Neural cell (in vitro differentiated cells): ENCODE measurements around the gene SPATA3. TPM values are rescaled to one million over a fixed set of nuclear protein-coding genes. Genes with fewer than 3 reads are reported as not detected.
"Not testable (repeated sequence)": the region's sequence is repeated elsewhere in the genome, so short reads cannot be mapped to it uniquely, and the experiment has no call there.

ENCODE experiments used
- H2AFZ ChIP-seq: fragments of 200-600, 300-800 bp; sonication (generic), shearing (Covaris generic); 2 replicates; pipeline ENCODE4 v1.6.0; 2014; ENCODE audit warnings: low read depth, mild to moderate bottlenecking, antibody characterized with exemption, low read length, moderate library complexity
- H3F3A ChIP-seq: fragments of 200-600 bp; shearing (Covaris generic); 2 replicates; pipeline ENCODE4 v1.6.1; 2016; ENCODE audit warnings: mild to moderate bottlenecking, moderate library complexity, mixed read lengths, antibody characterized with exemption, low read length; ENCODE audit not compliant: insufficient read depth, poor library complexity, severe bottlenecking
- H3K27ac ChIP-seq: fragments of 200-600, 300-800 bp; sonication (generic), shearing (Covaris generic); 2 replicates; pipeline ENCODE4 v1.5.1; 2014; ENCODE audit warnings: mild to moderate bottlenecking, low read length, moderate library complexity
- H3K27me3 ChIP-seq: fragments of 300-800, 200-600 bp; sonication (generic), shearing (Covaris generic); 2 replicates; pipeline ENCODE4 v1.6.0; 2014; ENCODE audit warnings: mild to moderate bottlenecking, low read depth, low read length, moderate library complexity; ENCODE audit not compliant: insufficient read depth
- H3K36me3 ChIP-seq: fragments of 300-800, 200-600 bp; sonication (generic), shearing (Covaris generic); 2 replicates; pipeline ENCODE4 v1.5.1; 2014; ENCODE audit warnings: mild to moderate bottlenecking, antibody characterized with exemption, low read length, moderate library complexity; ENCODE audit not compliant: insufficient read depth
- H3K4me2 ChIP-seq: fragments of 300-800, 200-600 bp; sonication (generic), shearing (Covaris generic); 2 replicates; pipeline ENCODE4 v1.6.0; 2014; ENCODE audit warnings: mild to moderate bottlenecking, low read length
- H3K4me3 ChIP-seq: fragments of 300-800, 200-600 bp; sonication (generic), shearing (Covaris generic); 2 replicates; pipeline ENCODE4 v1.5.1; 2014; ENCODE audit warnings: mild to moderate bottlenecking, low read length, moderate library complexity
- H3K79me2 ChIP-seq: fragments of 200-600 bp; shearing (Covaris generic); replicated peaks from 2 replicates; pipeline ENCODE4 v1.6.0; 2014; ENCODE audit warnings: mild to moderate bottlenecking, low read length, moderate library complexity; ENCODE audit not compliant: insufficient read depth
- H3K9ac ChIP-seq: fragments of 300-800, 200-600 bp; sonication (generic), shearing (Covaris generic); 2 replicates; pipeline ENCODE4 v1.6.1; 2016; ENCODE audit warnings: mild to moderate bottlenecking, low read length, mixed read lengths
- H3K9me2 ChIP-seq: fragments of 200-600 bp; shearing (Covaris generic); 2 replicates; pipeline ENCODE4 v1.6.1; 2016; ENCODE audit warnings: mild to moderate bottlenecking, low read length, mixed read lengths; ENCODE audit not compliant: insufficient read depth
- H3K9me3 ChIP-seq: fragments of 200-600, 300-800 bp; sonication (generic), shearing (Covaris generic); 2 replicates; pipeline ENCODE4 v1.6.1; 2016; ENCODE audit warnings: mild to moderate bottlenecking, mixed run types, low read length, moderate library complexity, mixed read lengths
- H4K20me1 ChIP-seq: fragments of 200-600 bp; shearing (Covaris generic); 2 replicates; pipeline ENCODE4 v1.6.1; 2016; ENCODE audit warnings: mild to moderate bottlenecking, mixed run types; ENCODE audit not compliant: insufficient read depth
- EP300 ChIP-seq: fragments of 450-650 bp; conservative IDR thresholded peaks from 2 replicates; pipeline ENCODE4 v1.6.1; 2014; ENCODE audit warnings: antibody characterized with exemption, mild to moderate bottlenecking, moderate library complexity; ENCODE audit not compliant: poor library complexity, severe bottlenecking
- EZH2 ChIP-seq: fragments of 200-600, 300-800 bp; shearing (Covaris generic), sonication (generic); IDR thresholded peaks from 2 replicates; pipeline ENCODE4 v1.6.1; 2014; ENCODE audit warnings: antibody characterized with exemption, low read length, borderline replicate concordance, mild to moderate bottlenecking; ENCODE audit not compliant: insufficient read depth, poor library complexity, severe bottlenecking
- MXI1 ChIP-seq: fragments of 450-650 bp; conservative IDR thresholded peaks from 2 replicates; pipeline ENCODE4 v1.6.1; 2014; ENCODE audit warnings: antibody characterized with exemption, mild to moderate bottlenecking; ENCODE audit not compliant: poor library complexity, severe bottlenecking
- POLR2AphosphoS5 ChIP-seq: IDR thresholded peaks from 2 replicates; pipeline ENCODE4 v1.6.1; 2012
- RAD21 ChIP-seq: fragments of 450-650 bp; conservative IDR thresholded peaks from 2 replicates; pipeline ENCODE4 v1.6.1; 2014; ENCODE audit warnings: antibody characterized with exemption, mild to moderate bottlenecking, moderate library complexity
- SMC3 ChIP-seq: fragments of 450-650 bp; conservative IDR thresholded peaks from 2 replicates; pipeline ENCODE4 v1.6.1; 2014; ENCODE audit warnings: antibody characterized with exemption, mild to moderate bottlenecking, moderate library complexity; ENCODE audit not compliant: poor library complexity
- TAF1 ChIP-seq: IDR thresholded peaks from 2 replicates; pipeline ENCODE4 v1.6.1; 2012; ENCODE audit warnings: low read depth
- polyA plus RNA-seq: library from polyadenylated mRNA; depleted of rRNA; stranded (reverse); fragments of >200 nt; gene quantifications from 2 replicates; pipeline ENCODE4 v1.2.3, GENCODE V29; 2014
- TF ChIP-seq, protein P1 (sequence below): IDR thresholded peaks from 2 replicates; pipeline ENCODE4 v1.6.1; 2012; ENCODE audit warnings: borderline replicate concordance
- TF ChIP-seq, protein P2 (sequence below): fragments of 450-650 bp; IDR thresholded peaks from 2 replicates; pipeline ENCODE4 v1.5.1; 2014; ENCODE audit warnings: antibody characterized with exemption, mild to moderate bottlenecking, moderate library complexity; ENCODE audit not compliant: poor library complexity, severe bottlenecking

Gene SPATA3
- polyA plus RNA-seq, 1 donor from 2014 or later: not detected

DNA sequence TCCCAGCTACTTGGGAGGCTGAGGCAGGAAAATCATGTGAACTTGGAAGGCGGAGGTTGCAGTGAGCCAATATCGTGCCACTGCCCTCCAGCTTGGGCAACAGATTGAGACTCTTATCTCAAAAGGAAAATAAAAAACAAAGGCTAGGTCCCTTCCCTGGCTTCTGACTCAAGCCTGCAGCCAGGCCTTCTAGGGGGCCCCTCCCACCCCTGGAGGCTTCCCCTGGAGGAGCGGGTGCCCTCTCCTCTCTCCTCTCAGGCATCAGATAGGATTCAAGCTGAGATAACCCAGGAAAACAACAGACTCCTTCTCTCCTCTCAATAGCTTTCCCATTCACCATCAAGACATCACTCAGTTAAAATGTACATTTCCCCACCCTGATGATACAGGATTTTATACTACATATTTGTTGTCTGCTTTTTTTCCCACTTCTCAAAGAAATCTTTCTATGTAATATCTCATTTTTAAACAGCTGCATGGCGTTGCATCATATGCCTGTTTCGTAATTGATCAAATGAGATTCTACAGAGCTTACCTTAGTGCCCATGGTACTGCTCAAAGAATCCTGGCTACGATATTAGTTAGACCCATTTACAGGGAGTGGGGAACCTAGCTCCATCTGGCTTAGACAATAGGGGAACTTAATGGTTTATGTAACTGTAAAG lies 20.8 kb downstream of the SPATA3 start:
- Histone ChIP-seq H3K4me2 (no peak overlapping the region), H2AFZ (no peak overlapping the region), H3K9me3 (no peaks in the 10 kb centered on the region), H3K4me3 (no peak overlapping the region), H3K27ac (no peak overlapping the region), H3K9me2 (no peaks in the 10 kb centered on the region), H4K20me1 (no peaks in the 10 kb centered on the region), H3K79me2 (no peaks in the 10 kb centered on the region), H3K36me3 (no peaks in the 10 kb centered on the region), H3K27me3 (no peaks in the 10 kb centered on the region), H3K9ac (no peak overlapping the region), H3F3A (no peaks in the 10 kb centered on the region)
- TF ChIP-seq MXI1: no peak
- TF ChIP-seq SMC3: no peak
- TF ChIP-seq, protein P1, sequence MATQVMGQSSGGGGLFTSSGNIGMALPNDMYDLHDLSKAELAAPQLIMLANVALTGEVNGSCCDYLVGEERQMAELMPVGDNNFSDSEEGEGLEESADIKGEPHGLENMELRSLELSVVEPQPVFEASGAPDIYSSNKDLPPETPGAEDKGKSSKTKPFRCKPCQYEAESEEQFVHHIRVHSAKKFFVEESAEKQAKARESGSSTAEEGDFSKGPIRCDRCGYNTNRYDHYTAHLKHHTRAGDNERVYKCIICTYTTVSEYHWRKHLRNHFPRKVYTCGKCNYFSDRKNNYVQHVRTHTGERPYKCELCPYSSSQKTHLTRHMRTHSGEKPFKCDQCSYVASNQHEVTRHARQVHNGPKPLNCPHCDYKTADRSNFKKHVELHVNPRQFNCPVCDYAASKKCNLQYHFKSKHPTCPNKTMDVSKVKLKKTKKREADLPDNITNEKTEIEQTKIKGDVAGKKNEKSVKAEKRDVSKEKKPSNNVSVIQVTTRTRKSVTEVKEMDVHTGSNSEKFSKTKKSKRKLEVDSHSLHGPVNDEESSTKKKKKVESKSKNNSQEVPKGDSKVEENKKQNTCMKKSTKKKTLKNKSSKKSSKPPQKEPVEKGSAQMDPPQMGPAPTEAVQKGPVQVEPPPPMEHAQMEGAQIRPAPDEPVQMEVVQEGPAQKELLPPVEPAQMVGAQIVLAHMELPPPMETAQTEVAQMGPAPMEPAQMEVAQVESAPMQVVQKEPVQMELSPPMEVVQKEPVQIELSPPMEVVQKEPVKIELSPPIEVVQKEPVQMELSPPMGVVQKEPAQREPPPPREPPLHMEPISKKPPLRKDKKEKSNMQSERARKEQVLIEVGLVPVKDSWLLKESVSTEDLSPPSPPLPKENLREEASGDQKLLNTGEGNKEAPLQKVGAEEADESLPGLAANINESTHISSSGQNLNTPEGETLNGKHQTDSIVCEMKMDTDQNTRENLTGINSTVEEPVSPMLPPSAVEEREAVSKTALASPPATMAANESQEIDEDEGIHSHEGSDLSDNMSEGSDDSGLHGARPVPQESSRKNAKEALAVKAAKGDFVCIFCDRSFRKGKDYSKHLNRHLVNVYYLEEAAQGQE: no peak
- TF ChIP-seq EZH2: no peak
- no peak for TF ChIP-seq EP300

GRCh38 chr2:231017231-231017598 lies 21.3 kb downstream of the SPATA3 start:
- TF ChIP-seq EP300: no peak
- Histone ChIP-seq H3K9ac (no peak overlapping the region), H3K9me3 (no peaks in the 10 kb centered on the region), H2AFZ (no peak overlapping the region), H4K20me1 (no peaks in the 10 kb centered on the region), H3K9me2 (no peaks in the 10 kb centered on the region), H3K4me2 (no peak overlapping the region), H3K27ac (no peak overlapping the region), H3K4me3 (no peak overlapping the region), H3F3A (no peaks in the 10 kb centered on the region), H3K36me3 (no peaks in the 10 kb centered on the region), H3K27me3 (no peaks in the 10 kb centered on the region), H3K79me2 (no peaks in the 10 kb centered on the region)

DNA sequence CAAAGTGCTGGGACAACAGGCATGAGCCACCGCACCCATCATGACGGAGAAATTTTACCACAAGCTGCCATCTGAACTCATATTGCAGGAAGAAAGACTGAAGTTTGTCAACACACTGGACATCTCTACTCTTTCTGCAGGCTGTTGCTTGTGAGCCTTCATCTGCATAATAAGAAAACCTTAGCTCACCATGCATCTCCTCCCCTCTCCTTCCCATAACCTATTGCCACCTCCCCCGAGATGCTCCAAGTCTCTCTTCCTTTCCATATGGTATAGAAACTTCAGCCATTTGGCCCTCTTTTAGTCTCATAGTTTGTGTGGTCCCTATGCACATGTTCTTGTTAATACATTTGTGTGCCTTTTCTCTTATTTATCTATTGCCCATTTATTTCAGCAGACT lies 22.3 kb downstream of the SPATA3 start:
- TF ChIP-seq POLR2AphosphoS5 (no peak), EP300 (no peak), TAF1 (no peak), EZH2 (no peak), RAD21 (no peak), MXI1 (no peak), SMC3 (no peak)
- TF ChIP-seq, protein P1: no peak
- TF ChIP-seq, protein P2, sequence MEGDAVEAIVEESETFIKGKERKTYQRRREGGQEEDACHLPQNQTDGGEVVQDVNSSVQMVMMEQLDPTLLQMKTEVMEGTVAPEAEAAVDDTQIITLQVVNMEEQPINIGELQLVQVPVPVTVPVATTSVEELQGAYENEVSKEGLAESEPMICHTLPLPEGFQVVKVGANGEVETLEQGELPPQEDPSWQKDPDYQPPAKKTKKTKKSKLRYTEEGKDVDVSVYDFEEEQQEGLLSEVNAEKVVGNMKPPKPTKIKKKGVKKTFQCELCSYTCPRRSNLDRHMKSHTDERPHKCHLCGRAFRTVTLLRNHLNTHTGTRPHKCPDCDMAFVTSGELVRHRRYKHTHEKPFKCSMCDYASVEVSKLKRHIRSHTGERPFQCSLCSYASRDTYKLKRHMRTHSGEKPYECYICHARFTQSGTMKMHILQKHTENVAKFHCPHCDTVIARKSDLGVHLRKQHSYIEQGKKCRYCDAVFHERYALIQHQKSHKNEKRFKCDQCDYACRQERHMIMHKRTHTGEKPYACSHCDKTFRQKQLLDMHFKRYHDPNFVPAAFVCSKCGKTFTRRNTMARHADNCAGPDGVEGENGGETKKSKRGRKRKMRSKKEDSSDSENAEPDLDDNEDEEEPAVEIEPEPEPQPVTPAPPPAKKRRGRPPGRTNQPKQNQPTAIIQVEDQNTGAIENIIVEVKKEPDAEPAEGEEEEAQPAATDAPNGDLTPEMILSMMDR: no peak
- H3K9ac ChIP-seq: no peak overlapping the region
- no peaks in the 10 kb centered on the region for H3K9me2 ChIP-seq
- H3K4me3 ChIP-seq: no peak overlapping the region
- H3K27ac ChIP-seq: no peak overlapping the region
- no peaks in the 10 kb centered on the region for H3K9me3 ChIP-seq
- no peaks in the 10 kb centered on the region for H3K27me3 ChIP-seq
- H3F3A ChIP-seq: no peaks in the 10 kb centered on the region
- H4K20me1 ChIP-seq: no peaks in the 10 kb centered on the region
- H3K79me2 ChIP-seq: no peaks in the 10 kb centered on the region
- H3K36me3 ChIP-seq: no peaks in the 10 kb centered on the region
- H3K4me2 ChIP-seq: no peak overlapping the region
- no peak overlapping the region for H2AFZ ChIP-seq

DNA sequence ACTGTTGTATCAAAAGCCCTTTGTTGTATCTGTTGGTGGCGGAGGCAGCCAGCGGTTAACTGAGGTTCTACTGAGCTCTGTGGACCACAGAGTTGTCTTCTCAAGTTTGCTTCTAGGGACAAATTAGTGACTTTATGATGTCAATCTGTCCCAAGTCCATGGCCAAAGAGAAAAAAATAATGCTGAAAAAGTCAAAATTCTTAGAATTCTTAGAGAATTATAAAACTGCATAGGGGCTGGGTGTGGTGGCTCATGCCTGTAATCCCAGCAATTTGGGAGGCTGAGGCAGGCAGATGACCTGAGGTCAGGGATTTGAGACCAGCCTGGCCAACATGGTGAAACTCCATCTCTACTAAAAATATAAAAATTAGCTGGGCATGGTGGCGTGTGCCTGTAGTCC lies 29.1 kb downstream of the SPATA3 start:
- H3K9ac ChIP-seq, H4K20me1 ChIP-seq, H3K79me2 ChIP-seq, H3K9me3 ChIP-seq, H3K27me3 ChIP-seq, H3K9me2 ChIP-seq, H2AFZ ChIP-seq, H3K27ac ChIP-seq, H3F3A ChIP-seq, H3K36me3 ChIP-seq, H3K4me2 ChIP-seq, H3K4me3 ChIP-seq: not testable (repeated sequence)
